A673 (cell line): ENCODE measurements around the gene C3orf52.
A peak's percentile ranks its signal among the peaks of the same experiment; 100 is the strongest.

Experiments
- EZH2 ChIP-seq: fragments of 200-600 bp; sonication (generic); IDR thresholded peaks from 2 replicates; pipeline ENCODE4 v1.6.1; 2017; ENCODE audit warnings: borderline replicate concordance, low read depth, mild to moderate bottlenecking, mixed read lengths, antibody characterized with exemption, low read length; ENCODE audit not compliant: poor library complexity, severe bottlenecking
- TF ChIP-seq, protein P1 (sequence below): fragments of 300-800, 200-600 bp; sonication (generic); conservative IDR thresholded peaks from 2 replicates; pipeline ENCODE4 v1.5.1; 2017; ENCODE audit warnings: low read depth, mild to moderate bottlenecking, antibody characterized with exemption, low read length, moderate library complexity, mixed read lengths

DNA sequence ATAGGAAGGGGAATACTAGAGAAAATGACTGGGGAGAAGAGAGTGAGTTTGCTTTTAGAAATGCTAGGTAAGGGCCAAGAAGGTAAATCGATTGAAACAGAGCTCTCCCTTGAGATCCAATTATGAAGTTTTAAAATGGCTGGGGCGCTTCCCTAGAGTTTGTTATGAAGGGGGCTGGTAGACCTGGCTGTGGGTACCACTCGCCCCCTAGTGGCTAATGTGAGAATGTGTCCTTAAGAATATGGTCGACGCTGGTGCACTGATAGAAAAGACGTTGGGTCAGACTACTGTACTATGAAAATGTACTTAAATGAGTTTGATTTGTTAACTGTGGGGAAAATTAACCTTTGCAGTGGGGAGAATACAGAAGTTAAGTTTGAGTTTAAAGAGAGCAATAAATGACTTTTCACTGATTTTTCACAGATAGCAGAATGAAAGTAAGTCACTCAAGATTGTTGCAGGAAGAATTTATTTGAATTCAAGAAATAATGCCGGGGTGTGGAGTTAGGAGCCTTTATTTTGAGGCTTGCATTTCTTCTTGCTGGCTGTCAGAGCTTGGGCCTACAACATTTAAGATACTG is 42.5 kb upstream of the C3orf52 start:
- TF ChIP-seq, protein P1, sequence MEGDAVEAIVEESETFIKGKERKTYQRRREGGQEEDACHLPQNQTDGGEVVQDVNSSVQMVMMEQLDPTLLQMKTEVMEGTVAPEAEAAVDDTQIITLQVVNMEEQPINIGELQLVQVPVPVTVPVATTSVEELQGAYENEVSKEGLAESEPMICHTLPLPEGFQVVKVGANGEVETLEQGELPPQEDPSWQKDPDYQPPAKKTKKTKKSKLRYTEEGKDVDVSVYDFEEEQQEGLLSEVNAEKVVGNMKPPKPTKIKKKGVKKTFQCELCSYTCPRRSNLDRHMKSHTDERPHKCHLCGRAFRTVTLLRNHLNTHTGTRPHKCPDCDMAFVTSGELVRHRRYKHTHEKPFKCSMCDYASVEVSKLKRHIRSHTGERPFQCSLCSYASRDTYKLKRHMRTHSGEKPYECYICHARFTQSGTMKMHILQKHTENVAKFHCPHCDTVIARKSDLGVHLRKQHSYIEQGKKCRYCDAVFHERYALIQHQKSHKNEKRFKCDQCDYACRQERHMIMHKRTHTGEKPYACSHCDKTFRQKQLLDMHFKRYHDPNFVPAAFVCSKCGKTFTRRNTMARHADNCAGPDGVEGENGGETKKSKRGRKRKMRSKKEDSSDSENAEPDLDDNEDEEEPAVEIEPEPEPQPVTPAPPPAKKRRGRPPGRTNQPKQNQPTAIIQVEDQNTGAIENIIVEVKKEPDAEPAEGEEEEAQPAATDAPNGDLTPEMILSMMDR = peak; percentile 95
- TF ChIP-seq EZH2 = no peak
